HG03135 (cell line): ENCODE measurements around the gene SHMT2.

Source experiments
- ATAC-seq: cut with Tn5 transposase; IDR thresholded peaks from one replicate; pipeline ENCODE4 v1.9.1; 2021; ENCODE audit warnings: mild to moderate bottlenecking, moderate library complexity; ENCODE audit not compliant: unreplicated experiment

The SHMT2 gene

GRCh38 chr12:57213058-57213715, 16.3 kb upstream of the SHMT2 start:
- ATAC-seq, result no peak

GRCh38 chr12:57213763-57214397, 15.6 kb upstream of the SHMT2 start:
- no peak for ATAC-seq

- ATAC-seq, result no peak
Measured at GRCh38 chr12:57214398-57214781, 15.1 kb upstream of the SHMT2 start.

GRCh38 chr12:57215065-57215464, 14.4 kb upstream of the SHMT2 start:
- ATAC-seq, result no peak

- no peak for ATAC-seq
Measured at GRCh38 chr12:57215668-57216013, 13.9 kb upstream of the SHMT2 start.

- no peak for ATAC-seq
Measured at GRCh38 chr12:57216014-57216911, 13.2 kb upstream of the SHMT2 start, which contains the start of gene NXPH4. Gene NXPH4 (plus strand): TSS chr12:57216794. CDS start chr12:57216970, 176 bp downstream.

GRCh38 chr12:57216921-57217879, 12.3 kb upstream of the SHMT2 start:
- ATAC-seq, result no peak

GRCh38 chr12:57218030-57218853, 11.3 kb upstream of the SHMT2 start:
- ATAC-seq, result no peak

- no peak for ATAC-seq
Measured at GRCh38 chr12:57219205-57219992, 10.1 kb upstream of the SHMT2 start.

- no peak for ATAC-seq
Measured at GRCh38 chr12:57219993-57220754, 9.3 kb upstream of the SHMT2 start.

GRCh38 chr12:57220770-57221168, 8.7 kb upstream of the SHMT2 start:
- no peak for ATAC-seq

- ATAC-seq, result no peak
Measured at GRCh38 chr12:57221169-57221917, 8.2 kb upstream of the SHMT2 start.

GRCh38 chr12:57222286-57223190, 7.0 kb upstream of the SHMT2 start:
- ATAC-seq, result no peak

- ATAC-seq, result no peak
Measured at GRCh38 chr12:57223191-57224165, 6.0 kb upstream of the SHMT2 start.

GRCh38 chr12:57224278-57224972, 5.1 kb upstream of the SHMT2 start:
- ATAC-seq, result no peak
